Upper lobe of left lung (tissue), 6 donors: ENCODE measurements around the gene PREX1. TPM values are rescaled to one million over a fixed set of nuclear protein-coding genes. Genes with fewer than 3 reads are reported as not detected.

ENCODE experiments used
- ATAC-seq, 2 donors: fragments of 200-7000 bp; cut with Tn5 transposase; one replicate each; pipeline ENCODE4 v1.9.1; 2022; ENCODE audit warnings: mild to moderate bottlenecking in 2 of 2, moderate library complexity in 2 of 2; ENCODE audit not compliant: low FRiP score in 2 of 2
- DNase-seq, 2 donors: peaks; one replicate each; pipeline ENCODE4 v3.0.0-alpha.2; 2019 to 2020
- H3K27ac ChIP-seq, 4 donors: fragments of 200-600 bp; sonication (generic); one replicate each; pipeline ENCODE4 v1.5.1; 2016 to 2019
- H3K27me3 ChIP-seq, 4 donors: fragments of 200-600 bp; sonication (generic); one replicate each; pipeline ENCODE4 v1.5.1; 2017 to 2019
- H3K36me3 ChIP-seq, 4 donors: fragments of 200-600 bp; sonication (generic); one replicate each; pipeline ENCODE4 v1.5.1; 2016 to 2019
- H3K4me1 ChIP-seq, 4 donors: fragments of 200-600 bp; sonication (generic); one replicate each; pipeline ENCODE4 v1.5.1; 2018 to 2019
- H3K4me3 ChIP-seq, 4 donors: fragments of 200-600 bp; sonication (generic); one replicate each; pipeline ENCODE4 v1.5.1; 2017 to 2019; ENCODE audit warnings: mild to moderate bottlenecking in 2 of 4, moderate library complexity in 1 of 4
- H3K9me3 ChIP-seq, 4 donors: fragments of 200-600 bp; sonication (generic); one replicate each; pipeline ENCODE4 v1.5.1; 2018 to 2019
- CTCF ChIP-seq, 6 experiments: fragments of 450-650 bp in 4 of 6; fragments of 200-600 bp in 2 of 6; sonication (generic) in 2 of 6; IDR thresholded peaks; one replicate each; pipeline ENCODE4 v1.5.1; 2016 to 2019; ENCODE audit warnings: antibody characterized with exemption in 6 of 6
- EP300 ChIP-seq, 4 donors: sonication (generic); formaldehyde crosslinking; IDR thresholded peaks; one replicate each; pipeline ENCODE4 v1.5.1; 2017; ENCODE audit warnings: antibody characterized with exemption in 4 of 4, control low read depth in 2 of 4
- POLR2A ChIP-seq, 4 donors: fragments of 450-650 bp; IDR thresholded peaks; one replicate each; pipeline ENCODE4 v1.5.1; 2016 to 2017; ENCODE audit warnings: antibody characterized with exemption in 4 of 4, mild to moderate bottlenecking in 2 of 4
- POLR2AphosphoS5 ChIP-seq, 2 donors: sonication (generic); formaldehyde crosslinking; IDR thresholded peaks; one replicate each; pipeline ENCODE4 v1.5.1; 2017; ENCODE audit warnings: antibody characterized with exemption in 2 of 2
- WGBS, 2 donors: methylation state at CpG; one replicate each; pipeline ENCODE4 v1.1.5; 2017 to 2018; 5-methylcytosine and 5-hydroxymethylcytosine counted together
- total RNA-seq, 6 donors: library from RNA; depleted of rRNA in 4 of 6; stranded (reverse); fragments of >200 nt in 4 of 6; gene quantifications; one replicate each; pipeline versions ENCODE4 v1.1.0 to v1.2.1, GENCODE V29; 2016 to 2021
- donor health status: DM: no; HTN: no; CAD: no; lungs with moderate emphysema.
- donor health status: DM: no; HTN: yes; CAD: no; lungs with severe emphysema.

PREX1 gene
- total RNA-seq, 6 donors from 2014 or later = 42.8 to 177 (median 74.6) TPM

- Histone ChIP-seq H3K9me3 (no peaks in the 10 kb centered on the region), H3K4me3 (no peak overlapping the region), H3K36me3 (peaks cover 5 to 96% (median 80%) of the 10 kb centered on the region in 4 donors), H3K27ac (no peak overlapping the region), H3K4me1 (no peaks in the 10 kb centered on the region), H3K27me3 (no peaks in the 10 kb centered on the region)
- DNase-seq (no peak), ATAC-seq (no peak)
- TF ChIP-seq POLR2AphosphoS5 (IDR thresholded peaks at IDR 0.05) = no peak
- no peak for TF ChIP-seq CTCF (IDR thresholded peaks at IDR 0.05)
- TF ChIP-seq POLR2A (IDR thresholded peaks at IDR 0.05) = no peak
- TF ChIP-seq EP300 (IDR thresholded peaks at IDR 0.05) = no peak
- 80 to 100% methylated on average over 2 to 11 of the region's 11 CpGs for WGBS, 2 donors
These were observed 189.3 kb downstream of the PREX1 start for GRCh38 chr20:48638546-48638945.

- Histone ChIP-seq H3K27me3 (no peaks in the 10 kb centered on the region), H3K4me3 (no peak overlapping the region), H3K36me3 (peaks cover 5 to 99% (median 81%) of the 10 kb centered on the region in 4 donors), H3K27ac (no peak overlapping the region), H3K4me1 (no peaks in the 10 kb centered on the region), H3K9me3 (no peaks in the 10 kb centered on the region)
- WGBS, 2 donors = 90 to 92% methylated on average over 9 of the region's 9 CpGs
- DNase-seq (no peak), ATAC-seq (no peak)
- no peak for TF ChIP-seq POLR2AphosphoS5 (IDR thresholded peaks at IDR 0.05)
- no peak for TF ChIP-seq POLR2A (IDR thresholded peaks at IDR 0.05)
- no peak for TF ChIP-seq CTCF (IDR thresholded peaks at IDR 0.05)
- no peak for TF ChIP-seq EP300 (IDR thresholded peaks at IDR 0.05)
These were observed 190.3 kb downstream of the PREX1 start for GRCh38 chr20:48637461-48637860.

- Histone ChIP-seq H3K27me3 (no peaks in the 10 kb centered on the region), H3K4me1 (no peaks in the 10 kb centered on the region), H3K9me3 (no peaks in the 10 kb centered on the region), H3K27ac (no peak overlapping the region), H3K4me3 (no peak overlapping the region), H3K36me3 (peaks cover 5 to 99% (median 82%) of the 10 kb centered on the region in 4 donors)
- no peak for TF ChIP-seq POLR2A (IDR thresholded peaks at IDR 0.05)
- 94 to 100% methylated on average over 2 to 26 of the region's 26 CpGs for WGBS, 2 donors
- ATAC-seq (peak in 1 of 2 donors; percentile 4), DNase-seq (no peak)
These were observed 191.5 kb downstream of the PREX1 start for GRCh38 chr20:48636301-48636700.

- Histone ChIP-seq H3K4me1 (no peaks in the 10 kb centered on the region), H3K27ac (no peak overlapping the region), H3K27me3 (no peaks in the 10 kb centered on the region), H3K9me3 (no peaks in the 10 kb centered on the region), H3K4me3 (no peak overlapping the region), H3K36me3 (peaks cover 5 to 99% (median 79%) of the 10 kb centered on the region in 4 donors)
- WGBS, 2 donors = 25 to 53% methylated on average over 2 to 5 of the region's 5 CpGs
- DNase-seq (peak in 1 of 2 donors; percentile 89), ATAC-seq (peak in 1 of 2 donors; percentile 64)
- TF ChIP-seq POLR2A (IDR thresholded peaks at IDR 0.05) = no peak
- TF ChIP-seq POLR2AphosphoS5 (IDR thresholded peaks at IDR 0.05) = no peak
- TF ChIP-seq EP300 (IDR thresholded peaks at IDR 0.05) = no peak
- TF ChIP-seq CTCF (IDR thresholded peaks at IDR 0.05) = peak; percentile 16 to 75 (median 64)
These were observed 192.0 kb downstream of the PREX1 start for GRCh38 chr20:48635791-48636267.

- Histone ChIP-seq H3K4me3 (no peak overlapping the region), H3K27ac (no peak overlapping the region), H3K4me1 (no peaks in the 10 kb centered on the region), H3K27me3 (no peaks in the 10 kb centered on the region), H3K9me3 (no peaks in the 10 kb centered on the region), H3K36me3 (peaks cover 5 to 99% (median 79%) of the 10 kb centered on the region in 4 donors)
- 94 to 95% methylated on average over 5 of the region's 5 CpGs for WGBS, 2 donors
- DNase-seq (no peak), ATAC-seq (no peak)
- TF ChIP-seq EP300 (IDR thresholded peaks at IDR 0.05) = no peak
- no peak for TF ChIP-seq POLR2A (IDR thresholded peaks at IDR 0.05)
- no peak for TF ChIP-seq POLR2AphosphoS5 (IDR thresholded peaks at IDR 0.05)
These were observed 192.4 kb downstream of the PREX1 start for GRCh38 chr20:48635361-48635760.

- DNase-seq = no peak
These were observed 193.2 kb downstream of the PREX1 start for GRCh38 chr20:48634641-48635040.

More at GRCh38 chr20:48634641-48635040, 193.2 kb downstream of the PREX1 start:
- no peak for TF ChIP-seq POLR2A (IDR thresholded peaks at IDR 0.05)
- H3K4me3 ChIP-seq = no peak overlapping the region
- WGBS, 2 donors = 95 to 100% methylated on average over 1 to 7 of the region's 7 CpGs
- no peak for ATAC-seq
- H3K27ac ChIP-seq = no peak overlapping the region
- H3K36me3 ChIP-seq = peaks cover 3 to 99% (median 79%) of the 10 kb centered on the region in 4 donors
- H3K9me3 ChIP-seq = no peaks in the 10 kb centered on the region
- H3K4me1 ChIP-seq = no peaks in the 10 kb centered on the region
- H3K27me3 ChIP-seq = no peaks in the 10 kb centered on the region
